ENCODE measurements around the gene CHTF8. TPM values are rescaled to one million over a fixed set of nuclear protein-coding genes. Genes with fewer than 3 reads are reported as not detected.

The CHTF8 gene
- total RNA-seq, 1 experiment from 2014 or later, result 119 TPM

DNA sequence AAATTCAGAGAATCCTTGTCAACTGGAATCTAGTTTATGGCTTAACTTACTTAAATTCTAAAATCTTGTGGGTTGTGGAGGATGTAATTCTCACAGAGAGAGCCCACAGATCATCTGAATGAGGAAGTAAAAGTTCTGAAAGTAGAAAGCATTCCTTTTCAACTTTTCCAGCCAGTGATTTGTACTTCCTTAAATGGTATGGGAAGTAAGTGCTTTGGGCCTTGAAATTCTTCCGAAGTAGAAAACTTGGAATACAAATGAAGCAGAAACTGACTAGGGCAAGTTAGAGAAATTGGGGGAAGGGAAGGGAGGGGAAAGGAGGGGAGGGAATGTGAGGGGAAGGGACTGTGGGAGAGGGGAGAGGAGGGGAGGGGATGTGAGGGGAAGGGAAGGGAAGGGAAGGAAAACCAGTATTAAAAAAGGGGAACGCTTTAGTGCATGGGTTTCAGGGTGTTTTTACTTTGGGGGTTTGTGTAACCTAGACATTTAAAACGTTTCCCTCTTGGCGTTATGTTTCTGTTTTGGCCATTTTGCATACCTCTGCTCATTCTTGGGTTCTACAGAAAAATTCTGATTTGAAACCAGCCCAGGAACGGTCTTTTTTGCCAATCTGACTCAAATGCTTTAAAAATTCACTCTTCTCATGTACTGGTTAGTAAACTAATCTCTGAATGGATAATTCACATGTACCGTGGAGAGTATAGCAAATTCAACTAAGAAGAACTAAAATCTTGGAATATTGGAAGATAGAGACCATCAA is 39.1 kb upstream of the CHTF8 start:
- Histone ChIP-seq H3K27me3 (replicated peaks; ENCODE audit: control insufficient read depth, insufficient read depth, low read length) (no peaks in the 10 kb centered on the region), H3K36me3 (ENCODE audit: control insufficient read depth, insufficient read depth, low read length) (peaks cover 6% of the 10 kb centered on the region), H3K4me1 (peaks cover 9% of the 10 kb centered on the region), H3K4me3 (ENCODE audit: low read depth, low read length) (no peak overlapping the region), H3K9me3 (no peaks in the 10 kb centered on the region)
- POLR2A ChIA-PET, result no interaction called here
- TF ChIP-seq CTCF (IDR thresholded peaks at IDR 0.05; ENCODE audit: insufficient read depth in 1 of 2, low read depth in 1 of 2, low read length in 1 of 2, severe bottlenecking in 1 of 2, unreplicated experiment in 1 of 2), result no peak
- DNase-seq, result no peak
- no TSS peak for BruUV-seq (replicated peaks)
- CTCF ChIA-PET, result no interaction called here
- peaks cover 7% of the 10 kb centered on the region for H3K4me1 Mint-ChIP-seq (ENCODE audit: low read depth, unreplicated experiment)
- intact Hi-C loops (cut with micrococcal nuclease; ENCODE audit: unreplicated experiment), result no loop called here
- H3K27me3 Mint-ChIP-seq (ENCODE audit: insufficient read depth, unreplicated experiment), result no peaks in the 10 kb centered on the region
- no peak overlapping the region for H3K4me3 Mint-ChIP-seq (ENCODE audit: unreplicated experiment)
- H3K27ac Mint-ChIP-seq (ENCODE audit: unreplicated experiment), result no peak overlapping the region
- H3K9me3 Mint-ChIP-seq (ENCODE audit: unreplicated experiment), result no peaks in the 10 kb centered on the region
- H3K36me3 Mint-ChIP-seq (ENCODE audit: insufficient read depth, unreplicated experiment), result peaks cover 67% of the 10 kb centered on the region

- Histone ChIP-seq H3K4me1 (peaks cover 9% of the 10 kb centered on the region), H3K36me3 (ENCODE audit: control insufficient read depth, insufficient read depth, low read length) (peaks cover 7% of the 10 kb centered on the region), H3K27me3 (replicated peaks; ENCODE audit: control insufficient read depth, insufficient read depth, low read length) (no peaks in the 10 kb centered on the region), H3K9me3 (no peaks in the 10 kb centered on the region), H3K4me3 (ENCODE audit: low read depth, low read length) (no peak overlapping the region)
- no peak for TF ChIP-seq CTCF (IDR thresholded peaks at IDR 0.05; ENCODE audit: insufficient read depth in 1 of 2, low read depth in 1 of 2, low read length in 1 of 2, severe bottlenecking in 1 of 2, unreplicated experiment in 1 of 2)
- H3K36me3 Mint-ChIP-seq (ENCODE audit: insufficient read depth, unreplicated experiment), result peaks cover 84% of the 10 kb centered on the region
- no TSS peak for BruUV-seq (replicated peaks)
- no peak overlapping the region for H3K4me3 Mint-ChIP-seq (ENCODE audit: unreplicated experiment)
- peaks cover 7% of the 10 kb centered on the region for H3K4me1 Mint-ChIP-seq (ENCODE audit: low read depth, unreplicated experiment)
- H3K27me3 Mint-ChIP-seq (ENCODE audit: insufficient read depth, unreplicated experiment), result no peaks in the 10 kb centered on the region
- H3K9me3 Mint-ChIP-seq (ENCODE audit: unreplicated experiment), result no peaks in the 10 kb centered on the region
- CTCF ChIA-PET, result interaction anchor here (0.6 kb wide), 1 partner anchor 326 kb away, joined by 3 read pairs; no protein-coding TSS in a partner anchor
- H3K27ac Mint-ChIP-seq (ENCODE audit: unreplicated experiment), result no peak overlapping the region
- POLR2A ChIA-PET, result no interaction called here
- DNase-seq, result no peak
- intact Hi-C loops (cut with micrococcal nuclease; ENCODE audit: unreplicated experiment), result no loop called here
These were observed 37.4 kb upstream of the CHTF8 start for GRCh38 chr16:69169607-69170352.

DNA sequence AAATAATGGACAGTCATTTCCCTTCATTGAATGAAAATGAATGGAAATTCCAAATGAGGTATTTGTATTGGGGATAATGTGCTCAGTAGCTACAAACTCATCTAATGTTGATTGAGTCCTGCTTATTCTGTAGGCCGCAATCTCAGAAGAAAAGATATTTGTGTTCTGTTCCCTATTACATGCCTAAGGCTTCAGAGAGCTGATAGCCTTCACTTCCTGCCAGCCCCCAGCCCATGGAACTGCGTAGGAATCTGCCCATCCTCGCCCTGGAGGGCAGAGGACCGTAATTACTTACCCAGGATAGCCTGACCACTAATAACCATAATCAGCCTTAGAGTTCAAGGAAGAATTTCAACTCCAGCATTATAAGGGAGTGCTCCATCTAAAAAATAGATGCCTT is 36.7 kb upstream of the CHTF8 start:
- no TSS peak for BruUV-seq (replicated peaks)
- Histone ChIP-seq H3K9me3 (no peaks in the 10 kb centered on the region), H3K4me3 (ENCODE audit: low read depth, low read length) (no peak overlapping the region), H3K36me3 (ENCODE audit: control insufficient read depth, insufficient read depth, low read length) (peaks cover 7% of the 10 kb centered on the region), H3K27me3 (replicated peaks; ENCODE audit: control insufficient read depth, insufficient read depth, low read length) (no peaks in the 10 kb centered on the region), H3K4me1 (peaks cover 9% of the 10 kb centered on the region)
- ChIA-PET POLR2A (no interaction called here), CTCF (interaction anchor here (0.6 kb wide), 1 partner anchor 325 kb away, joined by 3 read pairs; no protein-coding TSS in a partner anchor)
- Mint-ChIP-seq H3K27ac (ENCODE audit: unreplicated experiment) (no peak overlapping the region), H3K36me3 (ENCODE audit: insufficient read depth, unreplicated experiment) (peaks cover 85% of the 10 kb centered on the region), H3K4me3 (ENCODE audit: unreplicated experiment) (no peak overlapping the region), H3K9me3 (ENCODE audit: unreplicated experiment) (no peaks in the 10 kb centered on the region), H3K27me3 (ENCODE audit: insufficient read depth, unreplicated experiment) (no peaks in the 10 kb centered on the region), H3K4me1 (ENCODE audit: low read depth, unreplicated experiment) (peaks cover 7% of the 10 kb centered on the region)
- no peak for TF ChIP-seq CTCF (IDR thresholded peaks at IDR 0.05; ENCODE audit: insufficient read depth in 1 of 2, low read depth in 1 of 2, low read length in 1 of 2, severe bottlenecking in 1 of 2, unreplicated experiment in 1 of 2)
- intact Hi-C loops (cut with micrococcal nuclease; ENCODE audit: unreplicated experiment), result no loop called here
- no peak for DNase-seq

All from Caco-2 (cell line).